NCI-H187 (cell line): ENCODE data around the gene RPL13.

Experiments
- DNase-seq, 2 experiments: peaks; one replicate each; lab custom pipeline; 2025; lab: John Stamatoyannopoulos, UW

RPL13 gene

DNA sequence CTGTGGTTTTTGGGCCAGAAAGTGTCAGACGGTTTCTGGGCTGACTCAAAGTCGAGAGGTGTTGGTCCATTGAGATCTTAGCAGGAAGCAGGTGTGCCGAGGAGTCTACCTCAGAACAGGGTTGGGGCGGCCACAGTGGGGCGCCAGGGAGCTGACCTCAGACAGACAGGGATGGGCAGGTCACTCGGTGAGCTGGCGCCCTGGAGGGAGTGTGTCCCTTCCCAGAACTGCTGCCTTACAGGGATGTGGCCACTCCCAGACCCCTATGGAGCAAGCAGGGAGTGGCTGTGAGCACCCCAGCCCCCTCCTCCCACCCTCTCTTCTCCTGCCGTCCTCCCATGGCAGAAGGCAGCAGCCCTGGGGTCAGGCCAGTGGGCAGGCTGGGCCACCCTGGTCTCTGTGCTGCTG, 39.0 kb downstream of the RPL13 start:
- no peak for DNase-seq

DNA sequence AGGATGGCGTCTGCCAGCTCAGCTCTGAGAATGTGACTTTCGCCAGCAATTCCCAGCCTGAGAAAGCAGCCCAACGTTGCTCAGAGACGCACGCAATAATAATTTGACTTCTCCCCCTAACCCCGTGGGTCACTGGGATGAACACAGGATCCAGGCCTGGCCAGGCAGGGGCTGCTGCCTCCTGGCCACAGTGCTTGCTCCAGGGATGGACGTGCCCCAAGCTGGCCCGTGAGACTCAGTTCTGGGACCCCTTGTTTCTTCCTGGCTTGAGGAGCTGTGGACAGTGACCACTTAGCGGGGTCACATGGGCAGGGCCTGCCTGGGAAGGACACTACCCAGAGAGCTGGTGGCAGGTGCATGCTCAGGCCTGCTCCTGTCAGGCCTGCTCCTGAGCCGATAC, 39.4 kb downstream of the RPL13 start:
- no peak for DNase-seq

DNA sequence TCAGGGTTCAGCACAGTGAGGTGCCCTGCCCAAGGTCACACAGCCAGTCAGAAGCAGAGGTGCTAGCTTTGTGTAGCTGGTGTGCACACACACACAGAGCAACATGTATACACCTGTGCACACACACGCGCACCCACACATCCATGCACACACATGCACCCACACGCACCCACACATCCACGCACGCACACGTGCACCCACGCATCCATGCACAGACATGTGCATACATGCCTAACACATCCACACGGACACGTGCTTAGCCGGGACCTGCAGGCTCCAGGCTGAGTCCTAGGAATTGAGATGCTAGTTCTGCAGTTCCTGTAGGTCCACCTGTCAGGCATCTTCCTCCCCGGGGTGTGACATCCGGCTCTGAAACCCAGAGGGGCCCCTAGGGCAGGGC, 39.9 kb downstream of the RPL13 start:
- DNase-seq: no peak

DNA sequence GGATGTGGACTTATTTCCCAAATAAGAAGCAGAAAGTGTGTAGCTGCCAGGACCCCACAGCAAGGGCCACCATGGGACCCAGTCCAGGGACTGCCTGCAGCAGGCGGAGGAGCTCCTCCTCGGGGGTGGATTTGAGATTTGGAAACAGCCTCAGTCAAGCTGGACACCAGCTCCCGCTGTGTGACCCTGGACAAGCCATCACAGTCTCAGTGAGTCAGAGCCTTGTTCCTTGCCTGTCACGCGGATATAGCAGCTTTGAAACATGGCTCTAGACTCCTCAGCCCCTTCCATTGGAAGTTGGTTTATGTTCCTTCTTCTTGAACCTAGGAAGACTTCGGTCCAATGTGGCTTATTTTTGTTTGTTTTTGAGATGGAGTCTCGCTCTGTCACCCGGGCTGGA, 40.5 kb downstream of the RPL13 start:
- DNase-seq: no peak

DNA sequence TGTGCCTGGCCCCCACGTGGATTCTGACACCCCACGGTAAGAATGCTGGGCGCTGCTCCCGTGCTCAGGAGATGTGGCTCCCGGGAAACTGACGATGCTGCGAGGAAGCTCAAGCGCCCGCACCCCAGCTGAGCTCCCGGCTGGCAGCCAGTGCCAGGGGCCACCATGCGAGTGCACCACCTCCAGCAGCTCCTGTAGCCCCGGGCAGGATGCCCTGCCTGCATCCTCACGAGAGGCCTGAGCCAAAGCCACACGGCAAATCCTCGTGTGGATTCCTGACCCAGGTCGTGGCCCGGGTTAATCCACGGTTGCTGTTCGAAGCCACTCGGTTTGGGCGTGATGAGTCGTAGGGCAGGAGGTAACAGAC, 41.4 kb downstream of the RPL13 start:
- DNase-seq: no peak

DNA sequence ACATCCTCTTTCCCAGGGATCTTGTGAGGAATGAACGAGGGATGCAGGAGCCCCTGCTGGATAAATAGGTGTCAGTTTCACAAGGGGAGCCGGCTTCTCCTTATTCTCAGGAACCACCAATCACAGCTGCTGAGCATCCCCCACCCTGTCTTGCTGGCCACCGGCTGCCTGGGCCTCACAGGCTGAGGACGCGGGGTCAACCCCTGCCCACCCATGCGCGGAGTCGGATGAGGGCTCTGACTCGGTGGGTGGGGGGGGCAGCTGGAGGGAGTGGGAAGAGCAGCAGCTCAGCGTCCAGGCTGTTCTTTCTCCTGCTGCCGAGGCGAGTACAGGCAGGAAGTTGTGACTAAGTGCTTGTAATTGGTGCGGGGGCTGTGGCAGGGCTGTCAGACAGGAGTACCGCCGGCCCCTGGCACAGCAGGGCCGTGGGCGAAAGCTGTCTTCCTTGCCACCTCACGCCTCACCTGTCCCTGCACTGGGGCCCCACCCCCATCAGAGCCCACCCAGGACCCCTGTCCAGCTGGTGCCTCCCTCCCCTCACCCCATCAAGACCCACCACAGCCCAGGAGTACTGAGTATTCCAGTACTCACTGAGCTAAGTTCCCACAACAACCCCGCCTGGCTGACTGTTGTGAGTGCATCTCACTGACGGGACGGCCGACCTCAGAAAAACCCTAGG, 41.9 kb downstream of the RPL13 start:
- DNase-seq: no peak

DNA sequence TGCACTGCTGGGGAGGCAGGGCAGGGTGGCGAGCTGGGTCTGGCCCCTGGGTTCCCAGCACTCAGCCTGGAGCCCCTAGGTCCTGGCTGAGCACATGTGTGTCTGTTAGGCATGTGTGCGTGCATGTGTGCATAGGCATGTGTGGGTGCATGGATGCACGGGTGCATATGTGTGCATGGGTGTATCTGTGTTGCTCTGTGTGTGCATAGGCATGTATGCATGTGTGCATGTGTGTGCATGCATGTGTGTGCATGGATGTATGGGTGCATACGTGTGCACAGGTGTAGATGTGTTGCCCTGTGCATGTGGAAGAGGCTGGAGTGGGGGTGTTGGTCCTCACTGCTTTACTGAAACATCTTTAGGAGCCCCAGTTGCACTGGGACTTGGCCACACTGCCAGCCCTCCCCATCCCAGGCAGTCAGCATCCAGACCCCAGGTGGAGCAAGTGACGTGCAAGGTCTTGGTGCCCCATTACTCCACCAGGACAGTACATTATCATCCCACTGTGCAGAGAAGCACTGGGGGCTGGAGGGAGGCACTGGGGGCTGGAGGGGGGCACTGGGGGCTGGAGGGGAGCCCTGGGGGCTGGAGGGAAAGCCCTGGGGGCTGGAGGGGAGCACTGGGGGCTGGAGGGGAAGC, 42.6 kb downstream of the RPL13 start:
- no peak for DNase-seq

DNA sequence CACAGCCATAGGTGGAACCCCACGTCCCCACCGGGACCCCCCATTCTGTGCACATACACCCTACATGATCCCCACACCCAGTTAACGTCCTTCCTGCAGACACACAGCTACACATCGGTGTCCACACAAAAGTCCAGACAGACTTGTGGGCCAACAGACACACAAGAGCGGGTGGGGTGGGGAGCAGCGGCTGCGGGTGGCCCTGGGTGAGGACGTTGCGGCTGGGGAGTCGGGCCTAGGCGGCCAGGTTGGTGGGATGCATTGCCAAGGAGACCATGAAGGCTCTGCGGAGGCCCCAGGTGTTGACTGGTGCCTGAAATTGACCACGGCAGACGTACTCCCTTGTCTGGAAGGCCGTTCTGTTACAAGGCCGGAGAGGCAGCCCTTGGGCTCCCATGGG, 44.3 kb downstream of the RPL13 start:
- DNase-seq: no peak

DNA sequence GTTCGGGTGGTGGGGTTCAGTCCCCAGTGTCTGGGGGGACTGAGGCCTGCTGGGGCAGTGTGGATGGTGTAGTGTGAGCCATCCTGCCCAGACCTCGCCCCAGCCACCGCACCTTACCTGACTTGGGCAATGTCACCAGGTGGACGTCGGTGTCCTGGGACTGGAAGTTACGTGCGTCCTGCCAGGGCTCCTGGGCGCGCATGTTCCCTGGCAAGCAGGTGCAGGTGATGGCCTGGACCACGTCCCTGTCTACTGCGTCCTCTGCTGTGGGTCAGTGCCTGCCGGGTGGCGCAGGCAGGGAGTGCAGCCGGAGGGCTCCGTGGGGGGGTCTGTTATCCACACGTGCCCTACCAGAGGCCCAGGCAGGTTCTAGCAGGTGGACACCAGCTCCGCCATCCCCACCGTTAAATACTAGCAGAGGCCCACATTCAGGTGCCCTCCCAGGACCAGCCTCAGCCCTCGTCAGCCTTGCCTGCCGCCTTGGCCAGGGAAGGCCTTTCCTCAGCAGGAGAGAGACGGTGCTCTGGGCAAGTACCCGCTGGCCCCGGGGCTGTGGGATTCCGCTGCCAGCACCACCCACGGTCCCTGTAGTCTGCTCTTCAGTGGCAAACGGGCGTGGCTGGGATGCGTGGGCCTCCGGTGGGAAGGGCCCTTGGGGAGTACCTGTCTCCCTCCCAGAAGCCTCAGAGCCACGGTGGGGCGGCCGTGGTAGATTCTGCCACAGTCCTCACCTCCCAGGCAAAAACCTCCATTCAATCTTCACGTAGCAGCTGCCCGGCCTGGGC, 44.9 kb downstream of the RPL13 start:
- no peak for DNase-seq

DNA sequence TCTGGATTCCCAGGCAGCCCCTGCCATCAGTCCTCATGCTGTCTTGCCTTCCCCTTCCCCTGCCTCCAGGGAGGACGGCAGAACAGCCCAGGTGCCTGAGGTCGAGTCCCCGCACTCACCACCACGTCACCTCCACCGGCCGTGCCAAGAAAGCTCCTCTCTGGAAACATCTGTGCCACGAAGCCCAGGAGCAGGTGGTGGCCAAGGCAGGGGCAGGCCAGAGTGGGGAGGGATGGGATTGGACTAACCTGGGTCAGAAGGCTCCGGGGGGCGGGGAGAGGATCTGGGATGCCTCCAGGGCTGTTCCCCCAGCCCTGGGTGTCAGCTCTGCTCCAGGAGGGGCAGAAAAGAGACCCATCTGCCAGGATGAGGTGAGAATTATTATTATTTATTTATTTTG, 45.5 kb downstream of the RPL13 start:
- no peak for DNase-seq

DNA sequence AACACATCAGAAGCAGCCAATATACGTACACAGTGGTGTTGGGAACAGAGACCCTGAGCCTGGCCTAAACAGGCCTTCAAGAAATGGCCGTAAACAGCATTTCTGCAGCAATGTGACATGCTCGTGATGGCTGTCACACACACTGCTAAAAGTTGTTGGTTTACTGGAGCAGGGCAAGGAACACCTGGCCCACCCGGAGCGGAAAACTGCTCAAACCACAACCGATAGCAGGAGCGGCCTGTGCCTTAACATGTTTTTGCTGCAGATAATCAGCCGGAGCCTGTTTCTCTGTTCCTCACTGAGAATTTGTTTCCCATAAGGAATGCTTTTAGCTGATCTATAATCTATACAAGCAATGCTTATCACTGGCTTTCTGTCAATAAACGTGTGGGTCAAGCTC, 47.0 kb downstream of the RPL13 start:
- DNase-seq: no peak

DNA sequence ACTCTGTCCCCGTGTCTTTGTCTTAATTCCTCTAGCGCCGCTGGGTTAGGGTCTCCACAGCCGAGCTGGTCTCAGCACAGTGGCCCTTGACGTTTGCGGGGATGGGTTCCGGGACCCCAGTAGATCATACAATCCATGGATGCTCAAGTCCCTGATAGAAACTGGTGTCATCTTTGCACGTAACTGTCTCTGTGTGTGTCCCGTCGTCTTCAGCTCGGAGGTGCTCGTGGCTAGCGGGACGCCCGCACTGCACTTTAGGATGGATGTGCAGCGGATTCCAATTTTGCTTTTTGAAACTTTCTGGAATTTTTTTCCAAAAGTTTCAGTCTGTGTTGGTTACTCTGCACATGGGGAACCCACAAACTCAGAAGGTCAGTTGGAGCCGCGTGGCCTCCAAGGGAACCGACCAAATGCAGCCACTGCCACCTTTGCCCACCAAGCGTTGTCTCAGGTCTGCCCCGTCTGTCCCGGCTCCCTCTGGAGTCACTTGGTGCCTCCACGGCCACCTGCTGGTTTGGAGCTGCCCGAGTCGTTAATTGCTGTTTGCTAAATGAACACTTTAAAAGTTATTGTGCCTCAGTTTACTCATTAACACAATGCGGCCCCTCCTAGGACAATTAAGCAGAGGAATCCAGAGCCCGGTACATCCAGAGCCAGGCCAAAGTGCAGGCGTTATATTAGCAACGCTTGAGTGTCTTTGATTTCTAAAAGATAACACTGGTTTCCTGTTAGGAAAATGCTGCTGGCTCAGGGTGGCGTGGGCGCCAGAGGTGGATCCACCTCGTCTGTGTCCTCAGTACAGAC, 47.7 kb downstream of the RPL13 start:
- no peak for DNase-seq

DNA sequence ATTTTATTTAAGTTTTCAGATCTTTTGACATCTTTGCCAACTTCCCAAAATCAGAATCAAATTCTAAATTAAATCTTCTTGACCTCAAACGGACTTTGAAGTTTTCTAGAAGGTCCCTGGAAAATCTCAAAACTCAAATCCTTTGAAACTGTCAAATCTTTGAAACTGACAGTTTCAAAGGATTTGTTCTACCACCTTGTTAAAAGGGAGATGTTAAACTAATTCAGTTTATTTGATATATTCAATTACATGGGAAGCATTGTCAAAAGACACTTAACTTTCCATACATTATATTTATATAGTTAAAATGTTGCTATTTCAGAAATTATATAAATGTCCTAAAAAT, 49.6 kb downstream of the RPL13 start:
- DNase-seq: no peak

DNA sequence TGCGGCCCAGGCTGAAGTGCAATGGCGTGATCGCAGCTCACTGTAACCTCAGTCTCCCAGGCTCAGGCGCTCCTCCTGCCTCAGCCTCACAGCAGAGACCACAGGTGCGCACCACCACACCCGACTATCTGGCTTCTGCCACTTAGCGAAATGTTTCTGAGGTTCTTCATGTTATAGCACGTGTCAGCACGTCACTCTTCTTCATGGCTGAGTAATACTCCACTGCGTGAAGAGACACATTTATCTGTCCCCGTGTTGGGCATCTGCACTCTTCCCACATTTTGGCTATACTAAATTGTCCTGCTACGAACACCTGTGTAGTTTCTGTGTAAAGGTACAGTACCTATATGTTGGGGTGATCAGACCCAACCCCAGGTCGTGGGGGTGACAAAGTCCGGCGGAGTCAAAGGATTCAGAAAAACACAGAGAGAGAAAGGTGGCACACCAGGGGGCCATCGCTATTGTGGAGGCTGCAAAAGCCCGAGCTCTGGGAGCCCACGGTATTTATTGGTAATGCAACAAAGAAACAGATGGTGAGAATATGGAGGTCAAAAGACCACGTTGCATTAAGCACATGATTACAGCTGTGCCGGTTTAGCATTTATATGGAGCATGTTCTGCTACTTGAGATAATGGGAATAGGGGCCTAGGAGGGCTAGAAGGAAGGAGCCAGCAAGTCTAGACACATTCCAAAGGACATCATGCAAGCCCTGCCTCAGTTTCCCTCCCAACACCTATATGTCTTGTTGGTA, 52.1 kb downstream of the RPL13 start:
- DNase-seq: no peak

DNA sequence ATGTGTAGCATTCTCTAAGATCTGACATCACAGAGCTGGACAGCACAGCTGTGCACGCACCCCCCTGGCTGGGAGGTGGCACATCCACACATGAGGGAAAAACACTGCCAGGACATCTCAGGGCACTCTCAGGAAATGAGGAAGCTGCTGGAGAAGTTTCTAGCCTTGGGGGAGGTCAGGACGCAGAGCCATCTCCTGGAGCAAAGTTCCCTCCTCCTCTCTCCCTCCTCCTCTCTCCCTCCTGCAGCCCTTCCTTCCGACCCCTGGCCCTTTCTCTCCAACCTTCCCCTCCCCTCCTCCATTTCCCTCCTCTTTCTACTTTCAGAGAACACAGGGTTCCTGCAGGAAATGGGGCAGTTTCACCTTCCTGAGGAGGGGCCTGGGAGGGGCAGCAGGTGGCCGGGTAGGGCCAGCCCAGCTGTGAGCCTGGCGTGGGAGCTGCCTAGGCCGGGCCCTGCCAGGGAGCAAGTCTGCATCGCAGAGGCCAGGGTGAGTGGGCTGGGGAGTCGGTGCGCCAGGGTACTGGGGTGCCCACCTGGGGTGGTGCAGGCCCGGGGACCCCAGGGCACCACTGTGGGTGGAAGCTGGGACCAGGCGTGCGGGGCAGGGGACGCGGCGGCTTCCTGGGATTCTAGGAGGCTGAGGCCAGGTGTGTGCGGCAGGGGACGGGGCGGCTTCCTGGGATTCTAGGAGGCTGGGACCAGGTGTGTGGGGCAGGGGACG, 52.9 kb downstream of the RPL13 start, which contains the start of gene DPEP1:
DPEP1 (plus strand) TSS at position 412 of the 723 bp plus-strand sequence. CDS start 16,769 bp downstream, outside the sequence.
- no peak for DNase-seq

DNA sequence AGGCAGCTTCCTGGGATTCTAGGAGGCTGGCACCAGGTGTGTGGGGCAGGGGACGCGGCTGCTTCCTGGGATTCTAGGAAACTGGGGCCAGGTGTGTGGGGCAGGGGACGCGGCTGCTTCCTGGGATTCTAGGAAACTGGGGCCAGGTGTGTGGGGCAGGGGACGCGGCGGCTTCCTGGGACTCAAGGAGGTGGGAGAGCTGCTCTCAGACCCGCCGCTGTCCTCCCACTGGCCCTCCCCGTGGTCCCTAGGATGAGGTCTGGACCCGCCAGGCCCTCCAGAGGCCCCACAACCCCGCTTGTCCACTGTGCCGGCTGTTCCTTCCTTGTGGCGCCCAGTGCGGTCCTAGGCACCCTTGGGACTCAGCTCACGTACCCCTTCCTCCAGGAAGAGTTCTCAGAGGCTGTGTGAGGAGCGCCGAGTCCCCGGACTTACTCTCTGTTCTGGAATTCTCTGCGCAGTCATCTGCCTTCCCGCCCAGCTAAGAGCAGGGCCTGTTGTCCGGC, 53.5 kb downstream of the RPL13 start:
- DNase-seq: no peak
